ENCODE results near the gene DKC1.

DKC1 gene

GRCh38 chrX:154761977-154762536 is 607 bp upstream of the DKC1 start:
- H3K4me2 ChIP-seq (ENCODE audit: low read length) = peak overlapping the region; percentile 81
- H3K9me3 ChIP-seq (ENCODE audit: control insufficient read depth, insufficient read depth, low read length) = no peaks in the 10 kb centered on the region
- H3K4me1 ChIP-seq (ENCODE audit: control insufficient read depth, low read length) = peaks cover 21% of the 10 kb centered on the region
- H3K27me3 ChIP-seq (ENCODE audit: control insufficient read depth, low read length) = no peaks in the 10 kb centered on the region
- peak overlapping the region; percentile 72 for H3K4me3 ChIP-seq (ENCODE audit: low read length)
- H3K36me3 ChIP-seq (ENCODE audit: control insufficient read depth, low read length) = peaks cover 36% of the 10 kb centered on the region
- peak overlapping the region; percentile 85 for H3K27ac ChIP-seq (ENCODE audit: low read depth, low read length)
- H4K20me1 ChIP-seq (ENCODE audit: control insufficient read depth, insufficient read depth, low read depth, low read length) = peaks cover 2% of the 10 kb centered on the region; the same call in 1 of the 2 replicates
- H3F3A ChIP-seq (ENCODE audit: control insufficient read depth, insufficient read depth) = no peaks in the 10 kb centered on the region
- no peak for TF ChIP-seq CTCF (IDR thresholded peaks at IDR 0.05; ENCODE audit: low read depth, low read length, poor library complexity, severe bottlenecking)
- TF ChIP-seq EZH2phosphoT487 (IDR thresholded peaks at IDR 0.05; ENCODE audit: borderline replicate concordance, low read length) = no peak
- H3K79me2 ChIP-seq (ENCODE audit: control insufficient read depth, low read length) = peaks cover 44% of the 10 kb centered on the region
- no peaks in the 10 kb centered on the region for H3K9me2 ChIP-seq (replicated peaks; ENCODE audit: control insufficient read depth, low read length)

- no peaks in the 10 kb centered on the region for H3K27me3 ChIP-seq (ENCODE audit: control insufficient read depth, low read length)
- H3K4me2 ChIP-seq (ENCODE audit: low read length) = no peak overlapping the region
- peaks cover 70% of the 10 kb centered on the region for H3K36me3 ChIP-seq (ENCODE audit: control insufficient read depth, low read length)
Observed at GRCh38 chrX:154774622-154775021, 12.0 kb downstream of the DKC1 start.

GRCh38 chrX:154775419-154776349 is 13.0 kb downstream of the DKC1 start:
- peaks cover 62% of the 10 kb centered on the region for H3K36me3 ChIP-seq (ENCODE audit: control insufficient read depth, low read length)

More at GRCh38 chrX:154774622-154775021, 12.0 kb downstream of the DKC1 start:
- Histone ChIP-seq H3K9me3 (ENCODE audit: control insufficient read depth, insufficient read depth, low read length) (no peaks in the 10 kb centered on the region), H3K4me3 (ENCODE audit: low read length) (no peak overlapping the region), H3K4me1 (ENCODE audit: control insufficient read depth, low read length) (no peaks in the 10 kb centered on the region), H3K79me2 (ENCODE audit: control insufficient read depth, low read length) (no peaks in the 10 kb centered on the region), H3F3A (ENCODE audit: control insufficient read depth, insufficient read depth) (peaks cover 11% of the 10 kb centered on the region), H3K9me2 (replicated peaks; ENCODE audit: control insufficient read depth, low read length) (no peaks in the 10 kb centered on the region), H3K27ac (ENCODE audit: low read depth, low read length) (no peak overlapping the region), H4K20me1 (ENCODE audit: control insufficient read depth, insufficient read depth, low read depth, low read length) (no peaks in the 10 kb centered on the region)
- TF ChIP-seq CTCF (IDR thresholded peaks at IDR 0.05; ENCODE audit: low read depth, low read length, poor library complexity, severe bottlenecking) (no peak), EZH2phosphoT487 (IDR thresholded peaks at IDR 0.05; ENCODE audit: borderline replicate concordance, low read length) (no peak)

More at GRCh38 chrX:154775419-154776349, 13.0 kb downstream of the DKC1 start:
- Histone ChIP-seq H3K27ac (ENCODE audit: low read depth, low read length) (no peak overlapping the region), H3K4me3 (ENCODE audit: low read length) (no peak overlapping the region), H3K9me2 (replicated peaks; ENCODE audit: control insufficient read depth, low read length) (no peaks in the 10 kb centered on the region), H3K79me2 (ENCODE audit: control insufficient read depth, low read length) (no peaks in the 10 kb centered on the region), H3K4me1 (ENCODE audit: control insufficient read depth, low read length) (no peaks in the 10 kb centered on the region), H3K27me3 (ENCODE audit: control insufficient read depth, low read length) (no peaks in the 10 kb centered on the region), H3F3A (ENCODE audit: control insufficient read depth, insufficient read depth) (peaks cover 15% of the 10 kb centered on the region), H3K4me2 (ENCODE audit: low read length) (no peak overlapping the region), H3K9me3 (ENCODE audit: control insufficient read depth, insufficient read depth, low read length) (no peaks in the 10 kb centered on the region), H4K20me1 (ENCODE audit: control insufficient read depth, insufficient read depth, low read depth, low read length) (no peaks in the 10 kb centered on the region)
- no peak for TF ChIP-seq CTCF (IDR thresholded peaks at IDR 0.05; ENCODE audit: low read depth, low read length, poor library complexity, severe bottlenecking)
- TF ChIP-seq EZH2phosphoT487 (IDR thresholded peaks at IDR 0.05; ENCODE audit: borderline replicate concordance, low read length) = no peak
